ENCODE results near the gene FOXRED2. TPM values are rescaled to one million over a fixed set of nuclear protein-coding genes. Genes with fewer than 3 reads are reported as not detected.
"Not testable (repeated sequence)": the region's sequence is repeated elsewhere in the genome, so short reads cannot be mapped to it uniquely, and the experiment has no call there.

The FOXRED2 gene
- total RNA-seq, 1 donor from 2014 or later = 13.5 TPM

DNA sequence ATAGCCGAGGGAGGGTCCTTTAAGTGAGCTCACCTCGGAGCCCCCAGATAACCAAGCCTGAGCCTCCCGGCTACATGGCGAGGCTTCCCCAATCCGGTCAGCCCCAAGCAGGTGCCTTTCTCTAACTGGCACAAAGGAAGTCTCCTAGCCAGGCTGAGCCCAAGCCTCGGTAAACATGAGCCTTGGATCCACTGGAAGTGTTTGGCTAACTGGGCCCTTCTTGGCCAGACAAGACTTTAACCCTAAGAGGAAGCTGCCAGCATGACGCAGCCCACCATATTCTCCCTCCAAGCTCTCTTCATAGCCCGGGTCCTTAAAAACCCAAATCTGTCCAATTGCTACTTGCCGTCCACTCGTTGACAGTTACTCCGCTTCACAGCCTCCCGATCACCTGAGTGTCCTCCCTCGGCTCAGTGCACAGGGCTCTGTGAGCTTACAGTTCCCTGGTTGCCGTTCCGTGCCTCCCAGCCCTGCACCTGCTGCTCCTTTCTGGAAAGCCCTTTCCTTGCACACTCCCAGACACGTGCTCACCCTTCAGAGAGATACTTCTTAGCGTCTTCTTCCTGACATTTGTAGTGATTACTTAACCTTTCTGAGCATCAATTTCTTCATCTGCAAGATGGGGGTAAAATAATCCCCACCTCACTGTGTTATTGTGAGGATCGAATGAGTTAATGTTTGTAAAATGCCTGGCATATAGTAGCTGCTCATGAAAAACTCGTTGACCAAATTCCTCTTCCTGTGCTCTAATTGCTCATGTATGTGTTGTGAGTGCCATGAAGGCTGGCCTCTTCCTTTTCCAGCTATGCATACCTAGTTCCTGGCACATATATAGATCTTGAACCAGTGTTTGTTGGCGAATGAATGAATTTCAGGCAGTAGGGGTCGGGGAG, 51.0 kb downstream of the FOXRED2 start:
- intact Hi-C loops (cut with micrococcal nuclease) = loop anchor here (10.0 kb wide), 1 partner anchor 71 kb away; the partner anchor contains the start of gene MYH9
- DNase-seq (no peak), ATAC-seq (peak; percentile 4)

DNA sequence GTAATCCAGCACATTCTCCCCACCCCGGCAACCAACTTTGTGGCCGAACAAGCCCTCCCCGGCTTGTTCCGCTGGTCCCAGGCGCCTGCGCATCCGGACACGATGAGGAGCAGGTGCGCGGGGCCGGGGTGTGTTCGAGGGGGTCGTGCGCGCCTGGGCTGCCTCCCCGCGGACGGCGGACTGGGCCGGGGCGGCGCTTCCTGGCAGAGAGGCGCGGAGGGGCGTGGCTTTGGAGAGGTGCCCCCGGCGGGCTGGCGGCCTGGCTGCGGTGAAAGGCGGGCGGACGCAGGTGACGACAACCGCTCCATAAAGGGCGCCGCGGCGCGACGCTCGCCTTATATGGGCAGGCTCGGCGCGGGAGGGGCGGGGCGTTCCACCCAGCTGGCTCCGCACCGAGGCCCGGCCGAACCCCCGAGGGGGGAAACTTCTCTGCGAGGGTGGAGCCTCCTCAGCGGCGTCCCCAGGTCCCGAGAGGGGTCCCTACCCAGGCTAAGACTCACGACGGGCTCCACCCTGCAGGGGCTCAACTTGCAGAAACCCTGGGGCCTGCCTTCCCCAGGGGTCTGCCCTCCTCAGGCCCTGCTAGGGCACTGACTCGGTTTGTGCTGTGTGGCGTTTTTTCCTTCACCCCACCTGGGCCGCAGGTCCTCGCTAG, 51.8 kb downstream of the FOXRED2 start:
- peak; percentile 97 for DNase-seq
- intact Hi-C loops (cut with micrococcal nuclease) = loop anchor here (10.0 kb wide), 1 partner anchor 70 kb away; the partner anchor contains the start of gene MYH9
- ATAC-seq = peak; percentile 89

DNA sequence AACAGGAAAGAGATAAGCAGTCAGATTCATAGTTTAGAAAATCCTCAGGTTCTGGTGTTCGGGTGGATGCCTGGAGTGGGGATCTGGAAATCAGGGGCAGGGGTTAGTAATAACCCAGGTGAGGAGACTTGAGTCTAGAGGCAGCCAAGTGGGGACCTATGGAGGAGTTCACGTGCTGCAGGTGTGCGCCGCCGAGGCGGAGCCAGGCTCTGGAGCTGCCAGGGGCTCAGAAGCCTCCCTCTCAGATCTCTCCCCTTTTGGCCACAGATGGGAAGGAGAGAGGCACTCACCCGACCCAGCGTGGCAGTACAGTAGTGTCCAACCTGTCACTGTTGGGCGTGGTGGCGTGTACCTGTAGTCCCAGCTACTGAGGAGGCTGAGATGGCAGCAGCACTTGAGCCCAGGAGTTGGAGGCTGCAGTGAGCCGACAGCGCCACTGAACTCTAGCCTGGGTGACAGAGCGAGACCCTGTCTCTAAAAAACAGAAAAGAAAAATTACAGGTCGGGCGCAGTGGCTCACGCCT, 52.9 kb downstream of the FOXRED2 start:
- ATAC-seq (no peak), DNase-seq (no peak)
- intact Hi-C loops (cut with micrococcal nuclease) = loop anchor here (10.0 kb wide), 1 partner anchor 69 kb away; the partner anchor contains the start of gene MYH9

DNA sequence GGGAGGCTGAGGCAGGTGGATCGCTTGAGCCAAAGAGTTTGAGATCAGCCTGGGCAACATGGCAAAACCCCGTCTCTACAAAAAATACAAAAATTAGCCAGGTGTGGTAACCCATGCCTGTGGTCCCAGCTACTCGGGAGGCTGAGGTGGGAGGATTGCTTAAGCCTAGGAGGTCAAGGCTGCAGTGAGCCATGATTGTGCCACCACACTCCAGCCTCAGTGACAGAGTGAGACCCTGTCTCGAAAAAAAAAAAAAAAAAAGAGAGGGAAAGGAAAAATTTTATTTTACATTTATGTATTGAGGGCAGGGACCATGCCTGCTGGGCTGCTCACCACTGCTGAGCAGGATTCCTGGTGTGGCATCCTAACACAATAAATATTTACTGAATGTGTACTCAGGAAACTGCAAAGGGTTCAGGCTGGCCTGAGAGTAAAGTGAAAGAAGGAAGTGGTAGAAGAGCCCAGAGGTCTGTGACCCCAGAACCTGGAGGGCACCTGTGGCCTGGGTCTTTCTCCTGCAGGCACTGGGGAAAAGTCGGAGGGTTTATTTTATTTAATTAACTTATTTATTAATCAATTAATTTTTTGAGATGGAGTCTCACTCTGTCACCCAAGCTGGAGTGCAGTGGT, 53.7 kb downstream of the FOXRED2 start:
- DNase-seq, ATAC-seq: not testable (repeated sequence)
- intact Hi-C loops (cut with micrococcal nuclease) = loop anchor here (10.0 kb wide), 1 partner anchor 68 kb away; the partner anchor contains the start of gene MYH9

DNA sequence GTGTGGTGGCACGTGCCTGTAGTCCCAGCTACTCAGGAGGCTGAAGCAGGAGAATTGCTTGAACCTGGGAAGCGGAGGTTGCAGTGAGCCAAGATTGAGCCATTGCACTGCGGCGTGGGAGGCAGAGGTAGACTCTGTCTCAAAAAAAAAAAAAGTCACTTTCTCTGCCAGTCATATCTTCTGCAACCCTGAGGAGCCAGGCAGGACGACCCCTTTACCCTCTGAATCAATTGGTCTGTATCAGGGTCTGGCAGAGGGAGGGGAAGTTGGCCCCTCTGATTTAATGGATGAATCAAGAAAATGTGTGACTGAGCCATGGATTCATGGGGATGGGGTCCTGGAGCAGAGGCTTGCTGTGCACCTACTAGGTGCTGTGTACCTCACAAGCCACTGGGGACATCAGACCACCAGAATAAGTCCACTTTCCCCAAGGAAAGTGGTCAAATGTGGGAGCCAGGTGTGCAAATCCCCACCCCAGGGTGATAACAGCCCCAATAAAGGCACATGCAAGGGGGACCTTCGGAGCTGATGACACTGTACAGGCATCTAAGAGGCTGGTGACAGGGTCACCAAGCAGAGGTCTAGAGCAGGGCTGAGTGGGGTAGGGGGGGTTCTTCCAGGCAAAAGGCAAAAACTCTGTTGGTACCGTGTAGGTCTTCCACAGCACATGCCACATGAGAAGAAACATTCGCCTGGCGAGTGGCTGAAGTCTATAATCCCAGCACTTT, 54.4 kb downstream of the FOXRED2 start:
- intact Hi-C loops (cut with micrococcal nuclease) = loop anchor here (10.0 kb wide), 1 partner anchor 68 kb away; the partner anchor contains the start of gene MYH9

DNA sequence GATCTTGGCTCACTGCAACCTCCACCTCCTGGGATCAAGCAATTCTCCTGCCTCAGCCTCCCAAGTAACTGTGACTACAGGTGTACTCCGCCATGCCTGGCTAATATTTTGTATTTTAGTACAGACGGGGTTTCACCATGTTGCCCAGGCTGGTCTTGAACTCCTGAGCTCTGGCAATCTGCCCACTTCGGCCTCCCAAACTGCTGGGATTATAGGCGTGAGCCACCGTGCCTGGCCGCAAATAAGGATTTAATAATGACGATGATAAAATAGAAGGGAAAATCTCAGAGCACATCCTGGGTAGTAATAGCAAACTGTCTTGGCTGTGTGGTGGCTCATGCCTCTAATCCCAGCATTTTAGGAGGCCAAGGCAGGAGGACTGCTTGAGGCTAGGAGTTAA, 55.9 kb downstream of the FOXRED2 start:
- intact Hi-C loops (cut with micrococcal nuclease) = loop anchor here (10.0 kb wide), 1 partner anchor 66 kb away; the partner anchor contains the start of gene MYH9
- not testable (repeated sequence) for DNase-seq, ATAC-seq

More for the DNA sequence above, 54.4 kb downstream of the FOXRED2 start:
- ATAC-seq (no peak), DNase-seq (no peak)

DNA sequence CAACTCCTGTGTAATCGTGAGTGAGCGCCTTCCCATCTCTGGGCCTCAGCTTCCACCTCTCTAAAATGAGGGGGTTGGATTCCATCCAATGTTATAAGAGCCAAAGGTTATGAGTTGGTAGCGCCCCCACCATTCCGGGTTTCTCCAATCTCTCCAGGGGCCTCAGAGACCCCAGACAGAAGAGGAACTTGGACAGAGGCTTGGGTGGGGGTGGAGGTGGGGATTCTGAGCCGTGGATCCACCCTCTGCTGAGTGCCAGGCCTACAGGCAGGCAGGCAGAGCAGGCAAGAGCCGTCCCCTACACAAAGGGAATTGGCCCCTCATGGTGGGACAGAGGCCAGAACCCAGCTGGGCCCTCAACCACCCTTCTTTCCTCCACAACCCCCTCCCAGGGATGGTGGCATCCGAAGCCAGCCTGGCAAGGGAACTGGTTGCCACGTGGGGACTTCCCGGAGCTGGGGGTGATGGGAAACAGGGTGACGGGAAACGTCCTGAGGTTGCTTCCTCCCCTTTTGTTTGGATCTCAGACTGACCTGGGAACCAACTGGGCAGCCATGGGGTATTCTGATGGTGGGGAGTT, 57.2 kb downstream of the FOXRED2 start:
- intact Hi-C loops (cut with micrococcal nuclease) = loop anchor here (10.0 kb wide), 1 partner anchor 65 kb away; the partner anchor contains the start of gene MYH9
- ATAC-seq (no peak), DNase-seq (no peak)

DNA sequence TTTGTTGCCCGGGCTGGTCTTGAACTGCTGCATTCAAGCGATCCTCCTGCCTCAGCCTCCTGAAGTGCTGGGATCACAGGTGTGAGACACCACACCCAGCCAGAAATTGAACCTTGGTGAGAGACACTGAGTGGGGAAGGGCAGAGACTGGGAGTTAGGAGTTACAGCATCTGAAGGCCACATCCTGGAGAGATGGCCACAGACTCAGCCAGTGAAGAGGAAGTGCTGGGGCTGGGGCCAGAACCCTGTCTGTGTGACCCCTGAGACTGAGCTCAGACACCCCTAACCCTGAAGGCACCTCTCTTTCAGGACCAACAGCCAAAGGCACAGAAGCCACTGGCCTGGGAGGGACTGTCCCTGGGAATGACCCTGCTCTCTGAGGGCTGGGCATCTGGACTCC, 59.2 kb downstream of the FOXRED2 start:
- intact Hi-C loops (cut with micrococcal nuclease) = no loop called here
- ATAC-seq (no peak), DNase-seq (no peak)

DNA sequence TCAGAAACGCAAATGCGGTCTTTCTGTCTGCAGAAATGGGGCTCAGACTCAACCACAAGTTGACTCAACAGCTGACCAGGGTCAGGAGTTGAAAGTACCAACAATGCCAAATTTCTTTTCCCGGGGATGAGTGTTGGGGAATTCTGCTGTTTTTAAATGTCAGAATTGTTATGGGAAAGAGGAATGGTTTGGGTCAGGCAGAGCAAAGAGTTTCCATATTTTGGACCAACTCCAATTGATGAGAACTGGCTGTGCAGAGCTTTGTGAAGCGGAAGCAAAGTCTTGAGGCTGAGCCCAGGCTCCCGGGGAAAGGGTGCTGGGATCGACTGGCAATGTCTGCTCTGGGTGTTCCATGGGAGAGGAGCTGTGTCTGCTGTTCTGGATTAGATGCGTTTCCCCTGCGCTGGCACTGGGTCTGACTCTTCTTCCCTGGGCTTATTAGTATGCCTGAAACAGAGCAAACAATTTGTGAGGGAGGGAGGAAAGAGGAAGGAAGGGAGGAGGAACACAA, 61.6 kb downstream of the FOXRED2 start:
- peak; percentile 72 for DNase-seq
- peak; percentile 74 for ATAC-seq
- intact Hi-C loops (cut with micrococcal nuclease) = no loop called here

DNA sequence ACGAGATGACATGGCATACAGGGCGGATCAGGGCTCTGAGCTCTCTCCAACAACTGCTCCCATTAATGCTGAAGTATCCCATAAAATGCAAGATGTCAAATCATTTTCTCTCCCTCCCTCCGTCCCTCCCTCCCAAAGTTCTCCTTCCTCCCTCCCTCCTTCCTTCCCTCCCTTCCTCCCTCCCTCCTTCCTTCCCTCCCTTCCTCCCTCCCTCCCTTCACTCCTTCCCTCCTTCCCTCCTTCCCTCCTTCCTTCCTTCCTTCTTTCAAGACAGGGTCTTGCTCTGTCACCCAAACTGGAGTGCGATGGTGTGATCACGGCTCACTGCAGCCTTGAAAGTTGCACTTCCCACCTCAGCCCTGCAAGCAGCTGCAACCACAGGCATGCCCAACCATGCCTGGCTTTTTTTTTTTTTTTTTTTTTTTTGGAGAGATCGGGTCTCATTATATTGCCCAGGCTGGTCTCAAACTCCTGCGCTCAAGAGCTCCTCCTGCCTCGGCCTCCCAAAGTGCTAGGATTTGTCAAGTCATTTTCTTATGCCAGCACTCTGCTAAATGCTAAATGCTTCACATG, 63.6 kb downstream of the FOXRED2 start:
- intact Hi-C loops (cut with micrococcal nuclease) = no loop called here

DNA sequence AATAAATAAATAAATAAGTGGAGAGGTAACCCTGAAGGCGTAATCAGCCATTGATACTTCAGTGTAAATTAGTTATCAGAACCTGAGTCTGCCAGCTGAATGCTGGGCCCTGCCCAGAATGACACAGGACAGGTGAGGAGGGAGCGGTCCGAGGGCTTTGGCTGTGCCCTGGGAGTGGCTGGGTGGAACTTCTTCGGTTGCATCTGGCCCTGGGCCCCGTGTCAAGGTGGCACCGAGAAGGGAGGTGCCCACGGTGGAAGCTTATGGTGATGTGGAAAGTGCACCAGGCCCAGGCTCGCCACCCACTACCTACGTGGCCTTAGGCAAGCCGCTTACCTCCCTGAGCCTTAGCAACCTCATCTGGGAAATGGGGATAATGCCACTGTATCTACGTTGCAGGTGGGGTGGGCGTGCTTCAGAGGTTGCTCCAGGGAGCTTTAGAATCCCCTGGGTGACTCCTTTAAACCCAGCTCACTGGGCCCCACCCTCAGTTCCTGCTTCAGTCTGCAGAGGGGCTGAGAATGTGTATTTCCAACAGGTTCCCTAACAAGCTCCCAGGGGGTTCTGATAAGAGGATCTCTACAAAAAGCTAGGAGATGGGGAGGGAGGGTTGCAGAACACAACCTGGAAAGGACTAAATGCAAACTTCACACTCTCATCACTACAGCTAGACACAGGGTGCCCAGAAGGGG, 64.2 kb downstream of the FOXRED2 start:
- DNase-seq = no peak
- no peak for ATAC-seq
- intact Hi-C loops (cut with micrococcal nuclease) = no loop called here

More for the DNA sequence above, 63.6 kb downstream of the FOXRED2 start:
- ATAC-seq (no peak), DNase-seq (no peak)

DNA sequence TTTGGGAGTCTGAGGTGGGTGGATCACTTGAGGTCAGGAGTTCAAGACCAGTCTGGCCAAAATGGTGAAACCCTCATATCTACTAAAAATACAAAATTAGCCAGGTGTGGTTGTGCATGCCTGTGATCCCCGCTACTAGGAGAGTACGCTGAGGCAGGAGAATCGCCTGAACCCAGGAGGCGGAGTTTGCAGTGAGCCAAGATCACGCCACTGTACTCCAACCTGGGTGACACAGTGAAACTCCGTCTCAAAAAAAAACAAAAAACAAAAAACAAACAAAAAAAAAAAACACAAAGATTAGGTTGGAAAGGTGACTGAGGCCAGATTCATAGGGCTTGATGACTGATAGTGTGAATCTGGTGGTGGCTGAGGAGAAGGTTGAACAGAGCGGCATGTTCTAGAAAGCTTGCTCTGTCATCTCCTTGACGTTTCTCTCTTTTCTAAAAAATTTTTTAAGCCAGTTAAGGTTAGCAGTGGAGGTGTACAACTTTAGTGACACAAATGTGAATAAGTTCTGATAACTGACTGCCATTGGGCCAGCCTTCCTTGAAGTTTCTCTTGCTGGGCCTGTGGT, 66.3 kb downstream of the FOXRED2 start:
- no peak for ATAC-seq

DNA sequence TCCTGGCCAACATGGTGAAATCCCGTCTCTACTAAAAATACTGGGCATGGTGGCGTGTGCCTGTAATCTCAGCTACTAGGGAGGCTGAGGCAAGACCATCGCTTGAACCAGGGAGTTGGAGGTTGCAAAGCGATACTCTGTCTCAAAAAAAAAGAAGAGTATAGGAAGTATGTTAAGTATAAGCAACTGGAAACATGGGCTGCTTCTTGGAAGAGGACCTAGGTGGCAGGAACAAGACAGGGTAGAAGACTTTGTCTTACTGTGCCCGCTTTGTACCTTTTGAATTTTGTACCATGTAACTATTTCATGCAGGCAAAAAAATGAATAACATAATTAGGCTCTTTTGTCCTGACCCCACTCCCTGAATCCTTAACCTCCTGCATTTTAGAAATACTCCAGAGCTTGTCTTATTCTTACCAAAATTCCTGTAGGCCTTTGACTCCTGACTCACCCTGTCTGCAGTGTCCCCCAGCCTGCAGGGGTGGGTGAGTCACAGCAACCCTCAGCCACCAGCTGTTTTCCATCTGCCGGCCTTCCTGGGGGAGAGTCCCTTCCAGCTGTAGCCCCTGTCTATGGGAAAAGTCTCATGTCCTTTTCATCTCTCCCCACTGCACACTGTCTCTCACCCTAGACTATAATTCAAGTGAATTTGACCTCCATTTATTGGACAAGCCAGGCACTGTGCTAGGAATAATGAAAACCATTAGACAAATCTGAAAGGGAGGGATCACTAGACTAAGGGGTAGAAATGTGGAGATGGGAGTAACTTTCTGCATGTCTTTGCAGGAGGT, 67.2 kb downstream of the FOXRED2 start:
- peak; percentile 95 for ATAC-seq
- intact Hi-C loops (cut with micrococcal nuclease) = no loop called here
- DNase-seq = peak; percentile 75

More for the DNA sequence above, 66.3 kb downstream of the FOXRED2 start:
- no peak for DNase-seq
- intact Hi-C loops (cut with micrococcal nuclease) = no loop called here
